GM18508 (cell line): ENCODE results near the gene SLC9A9.

Source experiments
- ATAC-seq: cut with Tn5 transposase; IDR thresholded peaks from one replicate; pipeline ENCODE4 v1.9.1; 2021; ENCODE audit warnings: moderate number of reproducible peaks; ENCODE audit not compliant: insufficient read depth, unreplicated experiment

SLC9A9 gene

DNA sequence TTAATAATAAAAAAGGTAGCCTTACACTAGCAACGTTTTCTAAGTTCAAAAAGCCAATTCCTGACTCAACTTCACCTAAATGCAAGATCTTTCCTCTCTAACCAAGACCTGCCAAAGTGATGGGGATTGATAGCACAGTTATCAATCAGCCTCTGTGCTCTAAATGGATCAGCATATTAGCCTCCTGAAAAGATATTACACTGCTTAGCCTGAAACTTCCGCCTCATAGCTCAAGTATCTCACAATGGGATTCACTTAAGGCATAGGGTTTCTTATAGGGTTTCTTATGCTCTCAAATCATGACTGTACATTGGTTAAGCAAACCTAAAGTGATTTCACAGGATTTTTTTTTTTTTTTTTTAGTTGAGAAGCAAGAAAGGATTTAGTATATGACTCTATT lies 436 bp upstream of the SLC9A9 start:
- no peak for ATAC-seq

DNA sequence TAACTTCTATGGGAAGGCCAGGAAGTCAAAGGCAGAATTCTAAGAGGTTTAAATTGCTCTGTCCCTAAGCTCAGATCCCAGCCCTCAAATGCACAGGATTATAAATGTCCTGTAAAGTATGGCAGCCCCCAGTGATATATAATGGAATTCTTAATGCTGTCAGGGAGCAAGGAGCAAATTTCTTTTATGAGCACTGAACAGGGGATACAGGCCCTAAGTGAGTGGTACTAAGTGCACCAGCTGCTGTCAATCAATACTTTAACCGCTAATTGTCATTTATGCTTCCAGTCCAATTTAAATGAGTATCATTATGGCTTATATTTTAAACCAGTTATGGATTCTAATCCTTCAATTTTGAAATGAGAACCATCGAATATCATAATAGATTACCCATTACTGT lies 4.7 kb downstream of the SLC9A9 start:
- ATAC-seq = no peak

DNA sequence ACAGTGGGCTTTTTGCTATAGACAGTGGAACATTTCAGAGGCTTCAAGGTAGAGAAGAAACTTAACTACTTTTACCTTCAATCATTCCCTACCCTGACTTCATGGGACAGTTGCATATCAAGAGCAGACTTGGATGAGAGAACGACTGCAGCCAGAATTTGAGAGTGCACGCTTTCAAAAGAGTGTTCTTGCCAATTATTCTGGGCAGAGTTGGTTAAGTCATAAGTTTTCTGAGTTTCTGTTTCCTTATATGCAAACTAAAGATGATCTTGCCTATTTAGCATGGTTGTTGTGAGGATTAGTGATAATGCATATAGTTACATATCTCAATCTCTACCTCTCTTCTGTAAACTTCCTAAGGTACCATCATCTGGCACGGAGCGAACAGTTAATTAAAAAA lies 7.6 kb downstream of the SLC9A9 start:
- no peak for ATAC-seq

DNA sequence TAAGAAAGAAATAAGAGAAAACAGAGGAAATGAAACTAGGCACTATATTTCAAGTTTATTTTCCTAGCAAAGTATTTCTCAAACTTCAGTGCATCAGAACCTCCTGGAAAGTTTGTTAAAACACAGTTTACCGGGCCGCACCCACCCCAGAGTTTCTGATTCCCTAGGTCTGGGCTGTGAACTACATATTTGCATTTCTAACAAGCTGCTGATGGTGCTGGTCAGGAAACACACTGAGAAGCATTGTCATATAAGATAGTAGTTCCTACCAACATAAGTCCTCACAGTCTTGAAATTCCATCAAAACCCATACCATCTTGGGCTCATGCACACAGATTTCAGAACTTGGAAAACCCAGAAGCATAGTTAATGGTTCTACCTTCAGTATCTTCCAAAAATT lies 8.3 kb downstream of the SLC9A9 start:
- ATAC-seq = no peak

DNA sequence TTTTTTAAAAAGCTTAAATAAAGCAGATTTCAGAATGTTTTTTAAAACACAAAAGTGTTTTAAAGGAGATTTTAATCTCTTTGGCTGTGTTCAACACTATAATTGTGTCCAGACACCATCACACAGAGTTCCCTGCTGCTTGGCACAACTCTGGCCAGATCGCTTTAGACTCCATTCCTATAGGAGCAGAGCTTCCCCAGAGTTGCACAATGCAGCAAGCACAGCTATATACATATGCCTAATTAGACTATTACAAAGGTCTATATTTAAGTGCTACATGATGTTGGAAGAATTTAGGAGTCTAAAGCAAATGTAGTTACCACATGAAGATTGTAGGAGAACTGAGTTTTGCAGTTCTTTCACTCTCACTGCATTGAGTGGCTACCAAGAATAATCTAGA lies 11.2 kb downstream of the SLC9A9 start:
- no peak for ATAC-seq

DNA sequence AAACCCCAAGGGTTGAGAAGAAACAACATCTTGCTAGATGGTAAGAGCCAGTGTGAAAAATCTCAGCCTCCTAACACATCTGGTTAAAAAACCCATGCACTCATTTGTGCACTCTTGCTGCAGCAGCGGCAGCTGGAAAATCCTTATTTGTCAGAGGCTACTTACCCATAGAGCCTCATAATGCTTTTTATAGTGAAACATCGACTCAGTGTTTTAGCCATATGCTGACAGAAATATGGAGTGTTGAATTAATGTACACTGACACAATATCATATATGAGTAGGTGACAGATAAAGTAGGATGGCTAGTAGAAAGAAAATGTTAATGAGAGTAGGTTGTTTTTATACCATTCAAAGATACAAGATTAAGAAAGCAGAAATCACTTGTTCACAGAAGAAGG lies 13.0 kb downstream of the SLC9A9 start:
- ATAC-seq = no peak

DNA sequence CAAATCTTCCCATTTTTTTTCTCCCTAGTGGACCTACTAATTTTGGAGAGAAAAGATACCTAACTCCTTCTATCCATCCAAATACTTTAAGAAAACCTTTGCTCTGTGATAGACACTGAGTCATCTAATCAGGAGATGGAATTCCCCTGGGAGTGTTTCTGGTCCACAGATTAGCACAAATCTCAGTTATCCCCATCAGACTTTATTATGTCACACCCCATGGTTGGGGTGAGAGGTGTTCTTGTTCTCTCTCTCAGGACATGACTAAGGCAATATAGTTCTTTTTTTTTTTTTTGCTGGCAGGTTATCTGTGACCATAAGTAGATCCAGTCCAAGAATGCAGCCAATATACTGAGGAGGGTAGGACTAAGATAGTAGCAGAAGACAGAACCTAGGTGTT lies 15.8 kb downstream of the SLC9A9 start:
- ATAC-seq = peak; percentile 36

DNA sequence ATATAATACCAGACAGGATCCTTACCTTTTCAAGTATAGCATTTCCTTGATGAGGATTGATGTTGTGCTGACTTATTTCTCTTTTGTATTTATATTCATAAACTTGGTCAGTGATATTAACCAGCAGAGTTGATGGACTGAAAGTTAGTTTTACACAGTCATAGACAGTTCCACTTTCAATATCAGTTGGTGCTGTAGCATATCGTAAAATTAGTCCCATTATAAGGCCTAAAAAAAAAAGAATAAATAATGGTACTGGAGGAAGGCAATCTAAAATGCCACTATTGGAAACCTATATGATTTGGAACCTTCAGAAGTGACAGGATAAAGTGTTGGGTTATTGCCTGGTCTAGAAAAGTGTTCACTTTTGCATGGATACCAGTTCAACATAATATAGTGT lies 16.3 kb downstream of the SLC9A9 start:
- peak; percentile 74 for ATAC-seq

DNA sequence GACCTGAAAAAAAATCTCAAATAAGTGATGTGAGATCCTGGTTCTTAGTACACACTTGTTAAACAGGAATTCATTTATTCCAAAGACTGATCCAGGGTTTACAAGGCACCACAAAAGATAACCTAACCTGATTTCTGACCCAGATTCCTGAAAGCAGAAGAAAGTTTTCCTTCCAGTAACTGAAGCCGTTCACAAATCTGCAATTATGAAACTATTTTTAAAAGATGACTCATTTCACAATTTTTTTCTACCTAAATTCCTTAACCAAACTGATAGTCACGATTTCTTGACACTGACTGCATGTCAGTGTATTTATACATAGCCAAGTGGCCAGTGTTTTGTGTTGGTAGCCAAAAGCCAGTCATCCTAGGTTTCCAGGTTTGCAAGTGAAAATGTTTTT lies 17.1 kb downstream of the SLC9A9 start:
- ATAC-seq = peak; percentile 31

DNA sequence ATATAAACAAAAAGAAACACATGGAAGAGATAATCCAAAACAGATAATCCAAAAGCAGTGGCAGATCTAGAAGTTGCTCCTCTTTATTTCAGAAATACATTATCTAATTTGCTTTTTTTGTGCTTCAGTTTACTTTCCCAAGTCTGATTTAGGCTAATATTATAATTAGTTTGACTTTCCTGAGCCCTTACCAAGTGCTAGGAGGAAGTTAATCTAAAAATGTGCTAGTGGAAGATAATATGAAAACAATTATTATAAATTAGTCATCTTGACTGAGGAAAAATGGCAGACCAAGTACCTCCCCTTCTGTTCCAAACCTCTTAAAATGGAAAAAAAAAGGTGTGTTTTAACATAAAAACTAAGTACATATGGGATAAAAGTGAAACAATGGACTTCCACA lies 17.5 kb downstream of the SLC9A9 start:
- no peak for ATAC-seq

DNA sequence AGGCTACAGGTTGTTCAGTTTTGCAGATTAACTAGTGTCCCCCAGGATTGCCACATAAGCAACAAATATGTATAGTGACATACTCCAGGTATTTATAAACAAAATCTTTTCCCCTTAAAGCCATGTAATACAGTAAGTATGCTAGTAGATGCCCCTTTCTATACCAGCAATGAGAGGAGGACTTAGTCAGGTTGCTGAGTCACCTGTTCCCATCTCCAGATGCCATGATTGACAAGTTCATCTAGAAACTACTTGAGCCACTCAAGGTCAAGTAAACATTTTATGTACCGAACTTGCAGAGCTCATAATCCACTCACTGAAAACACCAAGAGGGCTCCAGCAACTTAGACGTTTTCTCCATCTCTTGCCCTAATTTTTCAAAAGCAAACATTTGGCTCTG lies 18.2 kb downstream of the SLC9A9 start:
- no peak for ATAC-seq

DNA sequence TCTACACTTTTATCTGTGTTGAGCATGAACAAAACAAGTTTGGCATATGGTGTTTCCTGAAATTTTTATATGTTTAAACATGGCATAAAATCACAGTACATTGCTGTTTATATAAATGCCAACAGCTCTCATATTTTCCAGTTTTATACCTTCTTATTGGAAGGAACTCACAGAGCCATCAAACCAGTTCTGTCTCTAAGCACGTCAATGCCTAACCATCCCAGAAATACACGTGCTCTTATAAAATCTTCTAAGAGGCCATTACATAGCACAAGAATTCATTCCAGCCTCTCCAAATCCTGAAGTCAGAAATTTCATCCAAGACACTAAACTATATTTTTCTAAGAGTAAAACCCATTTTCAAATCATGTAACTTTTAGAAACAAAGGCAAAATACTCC lies 20.8 kb downstream of the SLC9A9 start:
- ATAC-seq = no peak

DNA sequence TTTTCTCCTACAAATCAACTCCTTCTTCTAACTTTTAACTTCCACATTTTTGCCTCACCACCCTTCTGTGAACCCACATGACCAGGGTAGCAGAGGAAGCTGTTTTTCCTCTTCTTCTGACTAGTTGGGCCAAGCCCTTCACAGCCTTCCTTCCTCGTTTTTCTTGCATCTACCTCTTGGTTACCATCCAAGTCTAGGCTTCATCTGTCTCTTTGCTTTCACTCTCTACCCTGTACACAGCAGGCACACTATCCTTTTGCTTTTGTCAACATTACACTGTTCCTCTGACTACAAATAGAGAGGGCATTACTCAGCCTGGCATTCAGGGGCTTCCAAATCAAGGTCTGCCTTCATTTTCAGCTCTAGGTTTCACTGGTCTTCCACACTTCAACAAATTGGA lies 22.0 kb downstream of the SLC9A9 start:
- ATAC-seq = no peak

DNA sequence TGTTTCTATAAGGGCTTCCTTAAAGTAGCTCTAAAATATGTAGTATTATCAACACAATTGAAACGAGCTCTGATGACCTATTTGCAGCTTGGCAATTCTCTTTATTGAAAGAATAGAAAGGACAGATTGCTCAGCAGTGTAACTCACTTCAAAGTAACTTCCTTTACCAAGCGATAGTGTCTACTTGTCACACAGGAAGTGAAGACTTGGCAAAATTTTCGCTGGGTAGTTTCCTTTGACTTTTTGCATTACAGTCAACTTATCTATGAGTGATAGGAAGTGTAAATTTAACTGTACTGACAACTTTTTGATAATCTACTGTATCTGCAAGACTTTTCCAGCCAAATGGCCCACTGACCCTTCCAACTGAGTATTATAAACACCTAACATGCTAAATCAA lies 22.8 kb downstream of the SLC9A9 start:
- ATAC-seq = peak; percentile 83

DNA sequence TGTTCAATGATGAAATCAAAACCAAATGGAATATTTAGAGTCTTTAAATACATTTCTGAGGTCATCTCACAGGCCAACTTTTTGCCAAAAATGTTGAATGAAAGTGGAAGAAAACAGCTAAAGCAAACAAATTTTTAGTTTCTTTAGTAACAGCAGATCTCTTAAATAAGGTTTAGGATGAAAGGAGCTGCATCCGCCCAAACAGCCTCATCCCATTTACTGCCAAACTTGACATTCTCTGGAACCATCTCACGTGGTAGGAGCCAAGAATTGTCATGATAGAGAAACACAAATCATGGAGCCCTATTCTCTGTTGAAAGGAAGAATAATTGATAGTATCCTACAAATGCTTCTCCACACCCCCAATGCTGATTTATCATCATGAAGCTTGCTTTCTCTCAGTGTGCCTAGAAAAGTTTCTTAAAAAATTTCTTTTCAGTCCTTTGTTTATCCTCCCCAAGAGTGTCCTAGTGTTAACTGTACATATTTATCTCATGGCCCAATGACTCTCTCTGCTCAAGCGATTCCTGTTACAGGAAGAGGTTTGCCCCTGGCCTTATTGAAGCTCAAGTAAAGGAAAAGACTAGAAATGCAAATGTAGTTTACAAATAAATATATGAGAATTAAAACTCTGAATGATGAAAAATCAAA lies 23.4 kb downstream of the SLC9A9 start:
- ATAC-seq = no peak

DNA sequence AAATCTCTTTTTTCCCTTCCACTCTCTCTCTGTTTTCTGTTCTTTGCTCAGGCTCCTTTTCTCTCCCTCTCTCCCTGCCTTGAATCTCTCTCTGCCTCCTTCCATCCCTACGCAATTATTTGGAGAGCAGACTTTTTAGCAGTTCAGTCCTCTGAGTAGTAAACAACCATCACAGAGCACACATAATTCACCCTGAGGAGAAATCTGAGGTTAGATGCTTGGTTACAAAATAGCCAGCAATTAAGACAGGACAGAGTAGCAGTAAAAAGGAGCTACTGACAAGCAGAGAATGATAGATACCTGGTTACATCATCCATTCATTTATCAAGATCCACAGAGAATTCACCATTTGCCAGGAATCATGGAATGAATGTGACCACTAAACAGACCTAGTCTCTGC lies 25.5 kb downstream of the SLC9A9 start:
- ATAC-seq = no peak

DNA sequence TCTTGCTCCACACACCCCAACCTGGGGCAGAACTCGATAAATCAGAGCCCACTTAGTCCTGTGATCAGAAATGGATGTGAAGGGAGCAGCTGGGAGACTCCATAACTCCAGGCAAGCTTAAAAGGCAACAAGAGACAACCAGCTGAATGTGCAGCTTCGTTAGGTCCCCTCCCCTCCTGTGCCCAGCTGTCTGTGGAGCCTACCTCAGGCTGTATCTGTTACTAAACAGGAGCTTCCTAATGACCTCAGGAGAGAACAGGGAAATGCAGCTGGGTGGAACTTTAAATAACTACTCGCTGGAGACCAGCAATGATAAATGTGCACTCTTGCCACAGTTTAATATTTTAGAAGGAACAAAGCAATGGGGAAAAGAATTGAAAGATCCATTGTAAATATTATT lies 25.9 kb downstream of the SLC9A9 start:
- no peak for ATAC-seq

DNA sequence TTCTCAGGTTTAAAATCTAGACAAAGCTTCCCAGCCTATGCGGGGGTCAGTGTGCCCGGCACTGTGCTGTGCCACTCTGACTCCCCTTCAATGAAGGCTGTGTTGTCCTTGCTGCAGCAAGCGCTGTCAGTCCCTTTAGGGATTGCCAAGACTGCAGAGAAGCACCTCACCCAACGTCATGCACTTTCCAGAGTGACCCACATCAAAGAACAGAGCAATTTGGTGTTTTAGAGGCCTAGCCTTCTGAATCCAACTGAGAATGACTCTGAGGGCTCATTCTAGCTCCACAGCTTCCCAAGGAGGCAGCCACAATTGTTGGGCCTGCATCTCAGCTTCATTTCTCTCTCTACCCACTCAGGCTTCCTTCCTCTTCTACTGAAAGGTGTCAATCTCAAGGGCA lies 26.4 kb downstream of the SLC9A9 start:
- no peak for ATAC-seq

DNA sequence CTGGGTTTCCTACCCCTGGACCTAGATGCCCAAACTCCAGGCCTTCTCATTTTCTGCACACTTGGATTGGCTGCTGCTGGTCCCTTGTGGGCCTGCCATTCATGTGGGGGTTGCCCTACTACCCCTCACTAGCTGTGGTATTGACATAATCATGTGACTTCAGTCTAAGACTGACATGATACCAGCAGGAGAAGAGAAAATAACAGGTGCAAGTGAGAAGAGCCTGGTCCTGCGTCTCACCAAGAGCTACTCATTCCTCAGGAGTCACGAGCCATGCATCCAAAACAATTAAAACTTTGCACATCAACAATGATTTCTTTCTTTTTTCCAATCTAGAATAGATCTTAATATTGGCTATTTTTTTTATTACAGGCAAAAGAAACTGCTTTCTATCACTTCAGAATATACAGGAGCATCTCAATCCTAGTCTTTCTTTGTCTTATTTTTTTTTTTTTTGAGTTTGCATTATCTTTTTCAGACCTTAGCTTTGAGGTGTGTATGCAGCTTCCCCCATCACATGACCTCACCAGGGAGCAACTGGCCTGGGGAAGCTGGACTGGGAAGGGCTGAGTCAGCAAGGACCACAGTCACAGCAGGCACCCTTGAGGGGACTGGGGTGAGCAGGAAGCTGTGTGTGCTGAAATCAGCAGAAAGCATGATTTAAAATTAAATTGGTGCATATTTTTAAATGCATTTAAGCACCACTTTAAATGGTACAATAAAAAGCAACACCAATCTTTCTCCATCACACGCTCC lies 27.6 kb downstream of the SLC9A9 start:
- ATAC-seq = no peak

DNA sequence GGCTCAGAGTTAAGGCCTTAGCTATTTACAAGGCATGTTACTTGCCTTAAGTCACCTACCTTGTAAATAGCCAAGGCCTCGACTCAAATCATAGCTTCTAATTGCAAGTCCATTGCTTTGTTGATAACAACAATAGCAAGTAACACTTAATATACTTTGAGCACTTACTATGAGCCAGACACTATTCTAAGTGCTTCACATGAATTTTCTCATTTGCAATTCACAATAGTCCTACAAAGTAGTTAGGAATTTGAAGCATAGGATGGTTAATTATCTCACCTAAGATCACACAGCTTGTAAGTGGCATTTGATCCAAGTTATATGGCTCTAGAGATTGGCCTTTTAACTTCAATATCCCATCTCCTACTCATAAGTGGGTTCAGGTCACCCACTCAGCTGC lies 28.4 kb downstream of the SLC9A9 start:
- no peak for ATAC-seq

DNA sequence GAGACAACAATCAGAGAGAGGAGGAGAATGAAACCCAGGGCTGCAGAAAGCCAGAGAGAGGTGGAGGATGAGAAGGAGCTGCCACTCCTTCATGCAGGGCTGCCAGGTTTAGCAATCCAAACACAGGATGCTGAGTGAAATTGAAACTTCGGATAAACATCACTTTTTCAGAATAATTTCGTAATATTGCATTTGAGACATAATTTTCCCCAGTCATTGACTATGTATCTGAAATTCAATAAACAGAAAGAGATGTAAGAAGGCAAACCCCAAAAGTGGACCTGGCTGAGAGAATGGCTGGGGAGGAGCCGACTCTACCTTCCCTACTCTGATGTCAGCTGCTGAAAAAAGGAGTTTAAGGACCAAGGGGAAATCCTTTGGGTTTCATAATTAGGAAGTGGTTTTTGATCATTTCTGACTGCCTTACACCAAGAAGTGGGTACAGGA lies 33.8 kb downstream of the SLC9A9 start:
- no peak for ATAC-seq

DNA sequence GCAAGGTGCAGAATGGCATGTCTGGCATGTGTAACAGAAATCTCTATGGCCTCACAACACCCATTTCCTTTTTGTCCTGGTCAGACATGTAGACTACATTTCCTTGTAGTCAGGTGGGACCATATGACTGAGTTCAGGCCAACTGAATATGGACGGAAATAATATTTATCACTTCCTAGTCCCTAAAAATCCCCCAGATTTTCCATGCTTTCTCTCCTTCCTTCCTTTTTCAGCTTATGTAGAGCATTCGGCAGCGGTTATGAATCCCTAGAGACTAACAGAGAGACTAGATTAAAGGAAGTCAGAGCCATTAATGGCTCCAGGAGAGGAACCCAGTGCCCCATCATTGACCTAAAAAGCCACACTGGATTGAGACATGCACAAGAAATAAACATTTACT lies 35.8 kb downstream of the SLC9A9 start:
- ATAC-seq = no peak
